ENCODE measurements around the gene TECPR2.

DNA sequence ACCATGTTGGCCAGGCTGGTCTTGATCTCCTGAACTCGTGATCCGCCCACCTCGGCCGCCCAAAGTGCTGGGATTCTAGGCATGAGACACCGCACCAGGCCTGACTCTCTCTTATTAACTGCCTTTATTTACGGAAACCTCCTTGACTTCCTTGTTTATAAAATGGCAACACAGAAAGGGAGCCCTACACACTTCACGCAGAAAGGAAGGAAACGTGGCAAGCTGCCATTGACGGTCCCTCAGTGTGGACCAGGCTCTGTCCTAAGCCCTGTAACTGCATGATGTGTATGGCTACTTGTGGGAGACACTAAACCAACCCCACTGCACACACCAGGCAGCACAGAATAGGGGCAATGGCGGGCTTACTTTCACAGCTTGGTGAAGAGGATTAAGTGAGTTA lies 11.7 kb upstream of the TECPR2 start:
- TF ChIP-seq, protein P1, sequence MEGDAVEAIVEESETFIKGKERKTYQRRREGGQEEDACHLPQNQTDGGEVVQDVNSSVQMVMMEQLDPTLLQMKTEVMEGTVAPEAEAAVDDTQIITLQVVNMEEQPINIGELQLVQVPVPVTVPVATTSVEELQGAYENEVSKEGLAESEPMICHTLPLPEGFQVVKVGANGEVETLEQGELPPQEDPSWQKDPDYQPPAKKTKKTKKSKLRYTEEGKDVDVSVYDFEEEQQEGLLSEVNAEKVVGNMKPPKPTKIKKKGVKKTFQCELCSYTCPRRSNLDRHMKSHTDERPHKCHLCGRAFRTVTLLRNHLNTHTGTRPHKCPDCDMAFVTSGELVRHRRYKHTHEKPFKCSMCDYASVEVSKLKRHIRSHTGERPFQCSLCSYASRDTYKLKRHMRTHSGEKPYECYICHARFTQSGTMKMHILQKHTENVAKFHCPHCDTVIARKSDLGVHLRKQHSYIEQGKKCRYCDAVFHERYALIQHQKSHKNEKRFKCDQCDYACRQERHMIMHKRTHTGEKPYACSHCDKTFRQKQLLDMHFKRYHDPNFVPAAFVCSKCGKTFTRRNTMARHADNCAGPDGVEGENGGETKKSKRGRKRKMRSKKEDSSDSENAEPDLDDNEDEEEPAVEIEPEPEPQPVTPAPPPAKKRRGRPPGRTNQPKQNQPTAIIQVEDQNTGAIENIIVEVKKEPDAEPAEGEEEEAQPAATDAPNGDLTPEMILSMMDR (conservative IDR thresholded peaks at IDR 0.05): no peak
- no peak for TF ChIP-seq EZH2 (IDR thresholded peaks at IDR 0.05; ENCODE audit: low read depth)

Measured in PC-9 (cell line).